ENCODE data around the gene DNAJC11. TPM values are rescaled to one million over a fixed set of nuclear protein-coding genes. Genes with fewer than 3 reads are reported as not detected.
"Not testable (repeated sequence)": the region's sequence is repeated elsewhere in the genome, so short reads cannot be mapped to it uniquely, and the experiment has no call there.

DNAJC11 gene
- 10 to 100 TPM; 77.6 to 83.0 TPM for total RNA-seq

GRCh38 chr1:6701437-6702153, at the start of gene DNAJC11:
TSS of gene DNAJC11 (minus strand) at chr1:6701816. CDS start at chr1:6701800, 16 bp downstream.
- Mint-ChIP-seq H3K27me3 (no peaks in the 10 kb centered on the region), H3K27ac (peak within 1 kb of the TSS; percentile 91), H3K4me1 (peaks cover 34% of the 10 kb centered on the region), H3K9me3 (peaks cover 4% of the 10 kb centered on the region), H3K4me3 (peak within 1 kb of the TSS; percentile 90), H3K36me3 (peaks cover 4% of the 10 kb centered on the region)
- peak; percentile 95 for DNase-seq

DNA sequence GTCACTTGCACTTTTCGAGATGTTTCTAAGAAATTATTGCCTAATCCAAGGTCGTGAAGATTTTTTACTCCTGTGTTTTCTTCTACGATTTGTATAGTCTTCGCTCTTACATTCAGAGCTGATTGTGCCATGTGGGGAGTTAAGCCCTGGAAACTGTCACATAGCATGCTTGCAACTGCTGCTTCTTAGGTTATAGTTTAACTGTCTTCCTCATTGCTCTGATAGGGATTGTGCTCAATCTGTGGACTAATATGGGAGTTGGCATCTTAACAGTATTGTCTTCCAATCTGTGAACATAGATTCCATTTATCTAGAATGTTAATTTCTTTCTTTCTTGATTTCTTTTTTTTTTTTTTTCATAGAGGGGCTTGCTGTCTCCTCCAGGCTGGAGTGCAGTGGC, 48.9 kb upstream of the DNAJC11 start:
- Mint-ChIP-seq H3K27me3 (peaks cover 70% of the 10 kb centered on the region), H3K4me3 (no peak overlapping the region), H3K4me1 (no peaks in the 10 kb centered on the region), H3K36me3 (no peaks in the 10 kb centered on the region), H3K9me3 (no peaks in the 10 kb centered on the region), H3K27ac (no peak overlapping the region)
- DNase-seq = no peak

DNA sequence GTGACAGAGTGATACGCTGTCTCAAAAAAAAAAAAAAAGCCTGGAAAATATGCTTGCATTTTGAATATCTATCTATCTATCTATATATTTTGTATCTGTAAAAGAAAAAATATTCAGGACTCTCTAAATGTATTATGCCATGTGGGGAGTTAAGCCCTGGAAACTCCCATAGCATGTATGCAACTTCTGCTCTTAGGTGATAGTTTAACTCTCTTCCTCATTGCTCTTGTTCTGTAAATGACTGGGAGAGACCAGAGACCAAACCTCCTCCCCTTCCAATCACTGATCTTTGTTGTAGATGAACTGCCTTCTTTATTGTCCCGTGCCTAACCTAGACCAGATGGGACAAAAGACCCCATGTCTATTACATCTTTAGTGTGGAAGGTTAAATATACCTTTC, 46.1 kb upstream of the DNAJC11 start:
- H3K4me3 Mint-ChIP-seq = no peak overlapping the region
- no peak overlapping the region for H3K27ac Mint-ChIP-seq
- H3K36me3 Mint-ChIP-seq = no peaks in the 10 kb centered on the region
- no peak for DNase-seq
- no peaks in the 10 kb centered on the region for H3K9me3 Mint-ChIP-seq
- peaks cover 12% of the 10 kb centered on the region for H3K4me1 Mint-ChIP-seq
- peaks cover 51% of the 10 kb centered on the region for H3K27me3 Mint-ChIP-seq

GRCh38 chr1:6745073-6745472, 43.5 kb upstream of the DNAJC11 start:
- no peak overlapping the region for H3K27ac Mint-ChIP-seq

DNA sequence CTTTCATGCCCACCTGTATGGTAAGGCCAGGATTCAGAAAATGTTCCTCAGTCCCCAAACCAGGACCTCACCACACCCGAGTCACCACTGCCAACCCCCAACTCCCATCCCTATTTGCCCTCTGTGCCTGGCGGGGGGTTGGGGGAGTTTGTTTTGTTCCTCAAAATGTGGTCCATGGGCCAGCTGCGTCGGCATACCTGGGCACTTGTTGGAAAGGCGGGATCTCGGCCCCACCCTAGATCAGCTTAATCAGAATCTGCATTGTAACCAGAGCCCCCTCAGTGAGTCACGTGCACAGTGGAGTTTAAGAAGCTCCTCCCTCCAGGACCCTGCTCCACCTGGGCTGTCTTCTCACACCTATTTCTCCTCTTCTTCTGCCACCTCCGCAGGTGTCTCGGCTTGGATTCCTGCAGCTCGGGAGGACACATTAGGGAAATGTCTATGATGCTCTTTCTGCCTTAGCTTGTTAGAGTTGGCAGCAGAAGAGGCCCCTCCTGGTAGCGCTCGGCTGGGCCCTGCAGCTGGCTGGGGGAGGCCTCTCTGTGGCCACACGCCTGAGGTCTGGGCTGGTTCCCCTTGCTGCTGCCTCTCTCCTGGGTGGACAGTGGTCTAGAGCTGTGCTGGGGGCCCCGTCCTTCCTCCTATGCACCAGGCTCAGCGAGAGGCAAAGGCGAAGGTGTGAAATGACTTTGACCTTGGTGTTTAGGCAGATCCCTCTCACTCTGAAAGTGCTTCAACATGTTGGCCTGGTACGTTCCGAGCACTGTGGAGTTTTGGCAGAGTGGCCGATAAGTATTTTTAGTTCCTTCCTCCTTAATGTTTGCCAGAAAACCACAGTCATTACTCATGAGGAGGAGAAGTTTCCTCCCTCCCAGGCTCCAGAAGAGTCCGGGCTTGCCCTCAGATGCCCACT, 41.8 kb upstream of the DNAJC11 start:
- Mint-ChIP-seq H3K9me3 (no peaks in the 10 kb centered on the region), H3K27ac (no peak overlapping the region), H3K27me3 (peaks cover 19% of the 10 kb centered on the region), H3K4me1 (peaks cover 12% of the 10 kb centered on the region), H3K36me3 (no peaks in the 10 kb centered on the region), H3K4me3 (no peak overlapping the region)
- DNase-seq = peak; percentile 26

More at GRCh38 chr1:6745073-6745472, 43.5 kb upstream of the DNAJC11 start:
- DNase-seq = peak; percentile 46
- H3K9me3 Mint-ChIP-seq = no peaks in the 10 kb centered on the region
- H3K27me3 Mint-ChIP-seq = peaks cover 30% of the 10 kb centered on the region
- H3K4me1 Mint-ChIP-seq = peaks cover 12% of the 10 kb centered on the region
- H3K4me3 Mint-ChIP-seq = no peak overlapping the region
- no peaks in the 10 kb centered on the region for H3K36me3 Mint-ChIP-seq

DNA sequence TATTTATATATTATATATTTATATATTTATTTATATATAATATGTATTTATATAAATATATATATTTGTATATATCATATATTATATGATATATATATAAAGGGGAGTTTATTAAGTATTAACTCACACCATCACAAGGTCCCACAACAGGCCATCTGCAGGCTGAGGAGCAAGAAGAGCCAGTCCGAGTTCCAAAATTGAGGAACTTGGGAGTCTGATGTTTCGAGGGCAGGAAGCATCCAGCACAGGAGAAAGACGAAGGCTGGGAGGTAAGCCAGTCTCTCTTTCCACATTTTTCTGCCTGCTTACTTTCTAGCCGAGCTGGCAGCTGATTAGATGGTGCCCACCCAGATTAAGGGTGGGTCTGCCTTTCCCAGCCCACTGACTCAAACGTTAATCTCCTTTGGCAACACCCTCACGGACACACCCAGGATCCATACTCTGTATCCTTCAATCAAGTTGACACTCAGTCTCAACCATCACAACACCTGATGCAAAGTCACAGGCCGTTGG, 41.1 kb upstream of the DNAJC11 start:
- H3K27me3 Mint-ChIP-seq = peaks cover 12% of the 10 kb centered on the region
- peaks cover 12% of the 10 kb centered on the region for H3K4me1 Mint-ChIP-seq
- H3K4me3 Mint-ChIP-seq, DNase-seq, H3K9me3 Mint-ChIP-seq, H3K36me3 Mint-ChIP-seq, H3K27ac Mint-ChIP-seq: not testable (repeated sequence)

DNA sequence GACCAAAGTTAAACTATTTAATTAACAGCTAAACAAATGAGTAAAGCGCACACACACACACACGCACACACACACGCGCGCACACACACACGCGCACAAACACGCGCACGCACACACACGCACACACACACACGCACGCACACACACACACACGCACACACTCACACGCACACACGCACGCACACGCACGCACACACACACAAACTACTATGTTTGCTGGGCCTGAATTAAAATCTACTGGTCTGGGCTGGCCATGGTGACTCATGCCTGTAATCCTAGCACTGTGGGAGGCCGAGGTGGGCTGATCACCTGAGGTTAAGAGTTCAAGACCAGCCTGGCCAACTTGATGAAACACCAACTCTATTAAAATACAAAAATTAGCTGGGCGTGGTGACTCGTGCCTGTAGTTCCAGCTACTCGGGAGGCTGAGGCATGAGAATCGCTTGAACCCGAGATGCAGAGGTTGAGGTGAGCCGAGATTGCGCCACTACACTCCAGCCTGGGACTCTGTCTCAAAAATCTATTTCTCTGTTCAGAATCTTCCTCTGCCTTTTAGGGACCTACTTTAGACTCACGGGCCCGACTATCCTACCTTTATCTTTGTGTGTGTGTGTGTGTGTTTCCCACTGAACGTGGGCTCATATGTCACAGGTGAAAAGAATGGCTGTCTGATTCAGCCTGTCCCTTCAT, 37.5 kb upstream of the DNAJC11 start:
- no peaks in the 10 kb centered on the region for H3K36me3 Mint-ChIP-seq
- no peak overlapping the region for H3K4me3 Mint-ChIP-seq
- no peak for DNase-seq
- peaks cover 17% of the 10 kb centered on the region for H3K4me1 Mint-ChIP-seq
- H3K27ac Mint-ChIP-seq = no peak overlapping the region
- peaks cover 22% of the 10 kb centered on the region for H3K27me3 Mint-ChIP-seq
- H3K9me3 Mint-ChIP-seq = no peaks in the 10 kb centered on the region

DNA sequence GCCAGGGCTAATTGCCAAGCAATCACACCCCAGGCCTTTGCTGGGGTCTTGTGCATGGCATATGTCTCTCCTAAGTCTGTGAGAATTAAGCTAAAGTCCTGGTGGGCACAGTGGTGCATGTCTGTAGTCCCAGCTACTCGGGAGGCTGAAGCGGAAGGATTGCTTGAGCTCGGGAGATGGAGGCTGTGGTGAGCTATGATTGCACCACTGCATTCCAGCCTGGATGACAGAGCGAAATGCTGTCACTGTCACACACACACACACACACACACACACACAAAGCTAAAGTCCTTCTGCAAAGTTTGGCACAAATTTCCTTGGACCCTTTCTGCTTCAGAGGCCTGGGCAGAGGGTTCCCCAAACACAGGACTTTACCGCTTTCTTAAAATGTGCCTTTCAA, 31.3 kb upstream of the DNAJC11 start:
- Mint-ChIP-seq H3K4me1 (peaks cover 5% of the 10 kb centered on the region), H3K27me3 (peaks cover 33% of the 10 kb centered on the region), H3K4me3 (no peak overlapping the region), H3K27ac (no peak overlapping the region), H3K9me3 (no peaks in the 10 kb centered on the region), H3K36me3 (no peaks in the 10 kb centered on the region)
- DNase-seq = no peak

DNA sequence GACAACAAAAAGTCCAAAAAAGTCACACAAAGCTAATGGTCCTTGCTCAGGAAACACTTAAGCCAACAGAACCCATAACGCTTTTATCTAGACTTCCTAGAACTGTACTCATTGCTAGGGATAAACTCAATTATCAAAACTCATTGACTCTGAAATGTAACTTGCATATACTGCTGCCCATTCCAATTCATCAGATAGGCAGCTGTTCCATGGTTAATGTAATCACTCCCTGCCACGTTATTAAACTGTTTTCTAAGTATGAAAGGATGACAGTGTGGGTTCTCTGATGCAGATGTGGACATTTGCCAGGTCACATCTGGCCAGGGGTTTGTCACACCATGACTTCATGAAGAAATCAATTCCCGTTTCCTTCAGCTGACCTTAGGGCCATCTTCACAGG, 30.3 kb upstream of the DNAJC11 start:
- Mint-ChIP-seq H3K9me3 (no peaks in the 10 kb centered on the region), H3K4me3 (no peak overlapping the region)

GRCh38 chr1:6730880-6731279, 29.3 kb upstream of the DNAJC11 start:
- no peak for DNase-seq
- Mint-ChIP-seq H3K9me3 (no peaks in the 10 kb centered on the region), H3K4me1 (peaks cover 5% of the 10 kb centered on the region), H3K27ac (no peak overlapping the region), H3K36me3 (no peaks in the 10 kb centered on the region), H3K27me3 (peaks cover 31% of the 10 kb centered on the region), H3K4me3 (no peak overlapping the region)

More for the DNA sequence above, 30.3 kb upstream of the DNAJC11 start:
- no peak for DNase-seq
- no peak overlapping the region for H3K27ac Mint-ChIP-seq
- H3K27me3 Mint-ChIP-seq = peaks cover 28% of the 10 kb centered on the region
- no peaks in the 10 kb centered on the region for H3K36me3 Mint-ChIP-seq
- H3K4me1 Mint-ChIP-seq = peaks cover 5% of the 10 kb centered on the region

- H3K27ac Mint-ChIP-seq = no peak overlapping the region
- no peak overlapping the region for H3K4me3 Mint-ChIP-seq
- no peaks in the 10 kb centered on the region for H3K36me3 Mint-ChIP-seq
- H3K4me1 Mint-ChIP-seq = peaks cover 5% of the 10 kb centered on the region
- DNase-seq = no peak
- H3K9me3 Mint-ChIP-seq = no peaks in the 10 kb centered on the region
- peaks cover 30% of the 10 kb centered on the region for H3K27me3 Mint-ChIP-seq
These were observed 28.9 kb upstream of the DNAJC11 start for GRCh38 chr1:6730473-6730872.

DNA sequence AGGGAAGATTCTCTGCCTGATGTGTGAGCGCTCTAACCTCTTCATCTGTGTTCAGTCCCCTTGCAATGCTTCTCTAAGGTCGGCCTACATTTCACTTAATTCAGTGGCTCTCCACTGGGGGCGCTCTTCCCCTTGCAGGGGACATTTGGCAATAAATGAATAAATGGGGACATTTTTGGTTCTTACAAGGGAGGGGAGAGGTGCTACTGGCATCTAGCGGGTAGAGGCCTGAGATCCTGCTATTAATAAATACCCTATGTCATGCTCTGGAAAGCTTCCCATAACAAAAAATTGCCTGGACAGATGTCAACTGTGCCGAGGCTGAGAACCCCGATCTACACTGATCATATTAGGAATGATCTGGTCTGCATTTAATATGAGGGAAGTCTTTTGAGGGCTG, 25.9 kb upstream of the DNAJC11 start:
- no peak overlapping the region for H3K27ac Mint-ChIP-seq
- H3K4me1 Mint-ChIP-seq = no peaks in the 10 kb centered on the region
- H3K9me3 Mint-ChIP-seq = no peaks in the 10 kb centered on the region
- H3K27me3 Mint-ChIP-seq = peaks cover 26% of the 10 kb centered on the region
- no peak overlapping the region for H3K4me3 Mint-ChIP-seq
- no peaks in the 10 kb centered on the region for H3K36me3 Mint-ChIP-seq
- peak; percentile 66 for DNase-seq

GRCh38 chr1:6726253-6726652, 24.6 kb upstream of the DNAJC11 start:
- Mint-ChIP-seq H3K4me3 (no peak overlapping the region), H3K36me3 (no peaks in the 10 kb centered on the region), H3K27ac (no peak overlapping the region), H3K4me1 (no peaks in the 10 kb centered on the region), H3K27me3 (peaks cover 26% of the 10 kb centered on the region), H3K9me3 (no peaks in the 10 kb centered on the region)
- DNase-seq = no peak

GRCh38 chr1:6724517-6725141, 23.0 kb upstream of the DNAJC11 start:
- no peak overlapping the region for H3K27ac Mint-ChIP-seq
- H3K4me3 Mint-ChIP-seq = no peak overlapping the region
- no peaks in the 10 kb centered on the region for H3K4me1 Mint-ChIP-seq
- H3K9me3 Mint-ChIP-seq = no peaks in the 10 kb centered on the region
- DNase-seq = no peak
- no peaks in the 10 kb centered on the region for H3K36me3 Mint-ChIP-seq
- peaks cover 15% of the 10 kb centered on the region for H3K27me3 Mint-ChIP-seq
